HepG2 (cell line): ENCODE results near the gene HINT2.

ENCODE experiments used
- ARNT ChIP-seq: fragments of 450-650 bp; IDR thresholded peaks from 2 replicates; pipeline ENCODE4 v1.6.1; 2017
- CENPBD1 ChIP-seq: sonication (generic); formaldehyde crosslinking; IDR thresholded peaks from 2 replicates; pipeline ENCODE4 v1.8.0; 2022; ENCODE audit warnings: missing genetic modification reagents, low read depth, mild to moderate bottlenecking, borderline replicate concordance
- EP300 ChIP-seq, 3 experiments: sonication (generic) in 1 of 3; formaldehyde crosslinking in 1 of 3; IDR thresholded peaks; 2 replicates each; pipeline versions ENCODE4 v1.5.1 to v1.6.1; 2011 to 2020; ENCODE audit warnings: low read depth in 2 of 3, low read length in 2 of 3, borderline replicate concordance in 1 of 3, improper control_type of control experiment in 1 of 3, mild to moderate bottlenecking in 1 of 3, missing genetic modification reagents in 1 of 3, moderate library complexity in 1 of 3
- EZH2 ChIP-seq: conservative IDR thresholded peaks from 2 replicates; pipeline ENCODE4 v1.6.1; 2012; ENCODE audit warnings: mild to moderate bottlenecking, low read depth, low read length, moderate library complexity
- FOXK2 ChIP-seq: fragments of 450-650 bp; IDR thresholded peaks from 2 replicates; pipeline ENCODE4 v1.6.1; 2016
- IRF2 ChIP-seq: IDR thresholded peaks from 2 replicates; pipeline ENCODE4 v1.6.1; 2018; ENCODE audit warnings: missing genetic modification reagents, missing compliant biosample characterization
- JARID2 ChIP-seq: sonication (generic); formaldehyde crosslinking; IDR thresholded peaks from 2 replicates; pipeline ENCODE4 v1.8.1; 2023; ENCODE audit warnings: missing genetic modification reagents, inconsistent platforms; ENCODE audit not compliant: insufficient replicate concordance
- MAFF ChIP-seq: IDR thresholded peaks from 2 replicates; pipeline ENCODE4 v1.6.1; 2011; ENCODE audit warnings: low read depth, low read length, improper control_type of control experiment
- POLR2A ChIP-seq, 2 experiments: IDR thresholded peaks; 2 replicates each; pipeline ENCODE4 v1.6.1; 2011; ENCODE audit warnings: low read depth in 2 of 2, low read length in 2 of 2, mild to moderate bottlenecking in 1 of 2, moderate library complexity in 1 of 2; ENCODE audit not compliant: insufficient read depth in 1 of 2
- SIN3A ChIP-seq: IDR thresholded peaks from 2 replicates; pipeline ENCODE4 v1.6.1; 2011; ENCODE audit warnings: low read depth, mild to moderate bottlenecking, control low read depth, low read length, borderline replicate concordance
- YY1 ChIP-seq: IDR thresholded peaks from 2 replicates; pipeline ENCODE4 v1.6.1; 2011; ENCODE audit warnings: low read length, low read depth, moderate library complexity, mild to moderate bottlenecking; ENCODE audit not compliant: insufficient read depth, insufficient replicate concordance
- TF ChIP-seq, protein P1 (sequence below): sonication (generic); formaldehyde crosslinking; IDR thresholded peaks from 2 replicates; pipeline ENCODE4 v1.8.1; 2023; ENCODE audit warnings: missing genetic modification reagents, inconsistent platforms, borderline replicate concordance
- TF ChIP-seq, protein P2 (sequence below): sonication (generic); formaldehyde crosslinking; IDR thresholded peaks from 2 replicates; pipeline ENCODE4 v1.5.0; 2020; ENCODE audit warnings: mild to moderate bottlenecking, missing genetic modification reagents, moderate library complexity

DNA sequence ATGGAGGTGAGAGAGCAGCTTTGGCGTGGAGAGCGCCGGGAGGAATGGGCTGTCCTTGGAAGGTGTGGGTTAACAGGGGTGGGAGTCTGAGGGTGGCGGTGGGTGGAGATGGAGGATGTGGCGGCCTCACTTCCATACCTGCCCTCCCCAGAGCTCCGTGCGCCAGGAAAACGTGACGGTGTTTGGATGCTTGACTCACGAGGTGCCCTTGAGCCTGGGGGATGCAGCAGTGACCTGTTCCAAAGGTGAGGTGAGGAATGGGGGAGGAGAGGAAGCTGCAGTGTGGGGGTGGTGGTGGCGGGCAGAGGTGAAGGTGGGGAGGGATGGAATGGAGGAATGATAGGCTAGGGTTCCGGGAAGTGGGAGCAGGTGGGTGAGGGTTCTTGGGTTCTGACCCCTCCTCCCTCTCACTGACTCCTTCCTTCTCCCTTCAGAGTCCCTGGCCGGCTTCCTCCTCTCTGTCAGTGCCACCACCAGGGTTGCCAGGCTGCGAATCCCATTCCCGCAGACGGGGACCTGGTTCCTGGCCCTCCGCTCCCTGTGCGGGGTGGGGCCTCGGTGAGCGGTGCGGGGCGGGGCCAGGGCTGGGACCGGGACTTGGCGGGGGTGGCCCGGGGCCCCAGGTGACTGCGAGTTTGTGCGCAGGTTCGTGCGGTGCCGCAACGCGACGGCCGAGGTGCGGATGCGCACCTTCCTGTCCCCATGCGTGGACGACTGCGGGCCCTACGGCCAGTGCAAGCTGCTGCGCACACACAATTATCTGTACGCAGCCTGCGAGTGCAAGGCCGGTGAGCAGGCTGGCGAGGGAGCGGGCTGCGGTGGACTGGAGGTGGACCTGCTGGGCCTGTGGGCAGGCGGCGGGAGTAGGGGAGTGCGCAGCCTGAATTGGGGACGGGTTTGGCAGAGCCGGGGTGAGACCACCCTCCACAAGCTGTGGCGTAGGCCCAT is 31.3 kb upstream of the HINT2 start:
- TF ChIP-seq ARNT = no peak
- no peak for TF ChIP-seq MAFF
- no peak for TF ChIP-seq SIN3A
- TF ChIP-seq, protein P1, sequence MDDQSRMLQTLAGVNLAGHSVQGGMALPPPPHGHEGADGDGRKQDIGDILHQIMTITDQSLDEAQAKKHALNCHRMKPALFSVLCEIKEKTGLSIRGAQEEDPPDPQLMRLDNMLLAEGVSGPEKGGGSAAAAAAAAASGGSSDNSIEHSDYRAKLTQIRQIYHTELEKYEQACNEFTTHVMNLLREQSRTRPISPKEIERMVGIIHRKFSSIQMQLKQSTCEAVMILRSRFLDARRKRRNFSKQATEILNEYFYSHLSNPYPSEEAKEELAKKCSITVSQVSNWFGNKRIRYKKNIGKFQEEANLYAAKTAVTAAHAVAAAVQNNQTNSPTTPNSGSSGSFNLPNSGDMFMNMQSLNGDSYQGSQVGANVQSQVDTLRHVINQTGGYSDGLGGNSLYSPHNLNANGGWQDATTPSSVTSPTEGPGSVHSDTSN (CRISPR knock-in tag) = no peak
- no peak for TF ChIP-seq YY1
- no peak for TF ChIP-seq EP300 (IDR thresholded peaks at IDR 0.05; ENCODE audit: low read depth in 2 of 2, low read length in 2 of 2)
- no peak for TF ChIP-seq EP300 (CRISPR knock-in tag; IDR thresholded peaks at IDR 0.05; ENCODE audit: borderline replicate concordance)
- TF ChIP-seq POLR2A (IDR thresholded peaks at IDR 0.05; ENCODE audit: insufficient read depth in 1 of 2, low read depth in 2 of 2, low read length in 2 of 2) = no peak
- TF ChIP-seq IRF2 (CRISPR knock-in tag) = no peak
- TF ChIP-seq FOXK2 = no peak
- TF ChIP-seq, protein P2, sequence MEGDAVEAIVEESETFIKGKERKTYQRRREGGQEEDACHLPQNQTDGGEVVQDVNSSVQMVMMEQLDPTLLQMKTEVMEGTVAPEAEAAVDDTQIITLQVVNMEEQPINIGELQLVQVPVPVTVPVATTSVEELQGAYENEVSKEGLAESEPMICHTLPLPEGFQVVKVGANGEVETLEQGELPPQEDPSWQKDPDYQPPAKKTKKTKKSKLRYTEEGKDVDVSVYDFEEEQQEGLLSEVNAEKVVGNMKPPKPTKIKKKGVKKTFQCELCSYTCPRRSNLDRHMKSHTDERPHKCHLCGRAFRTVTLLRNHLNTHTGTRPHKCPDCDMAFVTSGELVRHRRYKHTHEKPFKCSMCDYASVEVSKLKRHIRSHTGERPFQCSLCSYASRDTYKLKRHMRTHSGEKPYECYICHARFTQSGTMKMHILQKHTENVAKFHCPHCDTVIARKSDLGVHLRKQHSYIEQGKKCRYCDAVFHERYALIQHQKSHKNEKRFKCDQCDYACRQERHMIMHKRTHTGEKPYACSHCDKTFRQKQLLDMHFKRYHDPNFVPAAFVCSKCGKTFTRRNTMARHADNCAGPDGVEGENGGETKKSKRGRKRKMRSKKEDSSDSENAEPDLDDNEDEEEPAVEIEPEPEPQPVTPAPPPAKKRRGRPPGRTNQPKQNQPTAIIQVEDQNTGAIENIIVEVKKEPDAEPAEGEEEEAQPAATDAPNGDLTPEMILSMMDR (CRISPR knock-in tag) = no peak
- TF ChIP-seq EZH2 = no peak
- TF ChIP-seq JARID2 (CRISPR knock-in tag) = no peak
- no peak for TF ChIP-seq CENPBD1 (CRISPR knock-in tag)
